ENCODE data around the gene ZBTB2. TPM values are rescaled to one million over a fixed set of nuclear protein-coding genes. Genes with fewer than 3 reads are reported as not detected.

ZBTB2 gene
- total and polyA plus RNA-seq, 2 of the 4 experiments (the other 2 are of a cell fraction), result 11.8 to 17.7 TPM

GRCh38 chr6:151436802-151437201, 45.4 kb upstream of the ZBTB2 start:
- no peak overlapping the region for H3K4me3 ChIP-seq (ENCODE audit: insufficient read depth, low read depth, low read length)
- no peak overlapping the region for H3K27ac ChIP-seq (ENCODE audit: insufficient read depth, low read length)
- H4K8ac ChIP-seq (ENCODE audit: low read depth in 2 of 2, low read length in 2 of 2), result no peak overlapping the region
- peaks cover 13 to 31% of the 10 kb centered on the region in 2 experiments for H3K79me1 ChIP-seq (ENCODE audit: low read depth in 1 of 2, low read length in 2 of 2)
- no peaks in the 10 kb centered on the region for H3K27me3 ChIP-seq (ENCODE audit: control insufficient read depth, insufficient read depth, low read length)
- 0 out of 2 replicates have a peak overlapping the region, but pooled peaks have one; percentile 12 for H3K14ac ChIP-seq (replicated peaks; ENCODE audit: low read depth, low read length)
- ATAC-seq (ENCODE audit: low read depth) (peak; percentile 48), DNase-seq (peak; percentile 48)
- H3K9ac ChIP-seq (ENCODE audit: low read depth, low read length), result no peak overlapping the region
- H3K4me2 ChIP-seq (ENCODE audit: low read depth, low read length), result no peak overlapping the region
- intact Hi-C loops (cut with micrococcal nuclease) (no loop called here), dilution Hi-C loops (cut with HindIII; ENCODE audit: low sequenced_read_pairs, unreplicated experiment) (no loop called here), in situ Hi-C loops (cut with MboI; ENCODE audit: low sequenced_read_pairs) (loop anchor here (25.0 kb wide), 1 partner anchor 700 kb away; no protein-coding TSS in a partner anchor)
- no peak overlapping the region for H3K56ac ChIP-seq (ENCODE audit: extremely low read depth, insufficient read depth, low read length)
- BruUV-seq (replicated peaks), result no TSS peak
- no peak overlapping the region for H4K91ac ChIP-seq (ENCODE audit: insufficient read depth, low read depth, low read length)
- peak overlapping the region; percentile 15 for H2BK5ac ChIP-seq (ENCODE audit: low read depth, low read length, poor library complexity, severe bottlenecking)
- H3K4me1 ChIP-seq (ENCODE audit: control insufficient read depth, insufficient read depth, low read length), result peaks cover 2% of the 10 kb centered on the region
- H3K23ac ChIP-seq (ENCODE audit: low read depth, low read length), result no peak overlapping the region
- H3K4ac ChIP-seq (ENCODE audit: low read depth, low read length), result no peak overlapping the region
- H2BK20ac ChIP-seq (ENCODE audit: low read depth, low read length), result no peak overlapping the region
- TF ChIP-seq, protein P1, sequence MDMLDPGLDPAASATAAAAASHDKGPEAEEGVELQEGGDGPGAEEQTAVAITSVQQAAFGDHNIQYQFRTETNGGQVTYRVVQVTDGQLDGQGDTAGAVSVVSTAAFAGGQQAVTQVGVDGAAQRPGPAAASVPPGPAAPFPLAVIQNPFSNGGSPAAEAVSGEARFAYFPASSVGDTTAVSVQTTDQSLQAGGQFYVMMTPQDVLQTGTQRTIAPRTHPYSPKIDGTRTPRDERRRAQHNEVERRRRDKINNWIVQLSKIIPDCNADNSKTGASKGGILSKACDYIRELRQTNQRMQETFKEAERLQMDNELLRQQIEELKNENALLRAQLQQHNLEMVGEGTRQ (IDR thresholded peaks at IDR 0.05; ENCODE audit: low read depth, low read length), result peak; percentile 40; the same call in 1 of the 2 replicates
- TF ChIP-seq MAFK (IDR thresholded peaks at IDR 0.05; ENCODE audit: low read depth, low read length), result no peak
- peaks cover 10% of the 10 kb centered on the region; the same call in 1 of the 2 replicates for H4K20me1 ChIP-seq (ENCODE audit: insufficient read depth, low read length)
- H2AFZ ChIP-seq (replicated peaks; ENCODE audit: low read length, poor library complexity), result no peak overlapping the region
- H3K9me1 ChIP-seq (ENCODE audit: insufficient read depth, low read length), result peaks cover 4% of the 10 kb centered on the region; the same call in 1 of the 2 replicates
- H2BK15ac ChIP-seq (ENCODE audit: low read depth, low read length), result no peak overlapping the region
- ChIA-PET CTCF (interaction anchor here (1.1 kb wide), 1 partner anchor 9 kb away, joined by 3 read pairs; no protein-coding TSS in a partner anchor), POLR2A (ENCODE audit: unreplicated experiment) (interaction anchor here (0.6 to 1.1 kb wide), 2 partner anchors 9 to 11 kb away, joined by 4 to 9 read pairs; no protein-coding TSS in a partner anchor)
- H3K9me3 ChIP-seq (ENCODE audit: control insufficient read depth, insufficient read depth, low read length), result no peaks in the 10 kb centered on the region
- H4K5ac ChIP-seq (ENCODE audit: low read depth, low read length), result no peak overlapping the region
- H2AK9ac ChIP-seq (replicated peaks; ENCODE audit: low read depth, low read length, poor library complexity), result no peak overlapping the region
- no peak overlapping the region for H2BK120ac ChIP-seq (ENCODE audit: low read depth, low read length)
- no peak overlapping the region; the same call in 1 of the 2 replicates for H3K18ac ChIP-seq (ENCODE audit: low read depth, low read length)
- no peak overlapping the region for H2AK5ac ChIP-seq (ENCODE audit: low read depth, low read length)
- H3K36me3 ChIP-seq (ENCODE audit: control insufficient read depth, insufficient read depth, low read length), result peaks cover 7% of the 10 kb centered on the region

All from IMR-90 (cell line).